Measurements from ENCODE around the gene CFAP53.

CFAP53 gene

GRCh38 chr18:50192995-50193795 lies 73.1 kb downstream of the CFAP53 start:
- no peak for DNase-seq

GRCh38 chr18:50190926-50191325 lies 75.4 kb downstream of the CFAP53 start:
- no peak for DNase-seq

- no peak for DNase-seq
Observed at GRCh38 chr18:50190236-50190635, 76.1 kb downstream of the CFAP53 start.

GRCh38 chr18:50189160-50189559 lies 77.1 kb downstream of the CFAP53 start:
- DNase-seq, result no peak

GRCh38 chr18:50188652-50189051 lies 77.6 kb downstream of the CFAP53 start:
- DNase-seq, result no peak

- no peak for DNase-seq
Observed at GRCh38 chr18:50187659-50188058, 78.6 kb downstream of the CFAP53 start.

- no peak for DNase-seq
Observed at GRCh38 chr18:50186385-50186784, 79.9 kb downstream of the CFAP53 start.

- DNase-seq, result no peak
Observed at GRCh38 chr18:50183556-50183955, 82.7 kb downstream of the CFAP53 start.

- no peak for DNase-seq
Observed at GRCh38 chr18:50182511-50182910, 83.8 kb downstream of the CFAP53 start.

- no peak for DNase-seq
Observed at GRCh38 chr18:50181590-50181989, 84.7 kb downstream of the CFAP53 start.

GRCh38 chr18:50179465-50179864 lies 86.8 kb downstream of the CFAP53 start:
- no peak for DNase-seq

- DNase-seq, result no peak
Observed at GRCh38 chr18:50177294-50177992, 88.9 kb downstream of the CFAP53 start.

Measured in CD4-positive, alpha-beta T cell treated with Interferon alpha-2 for 1 hour (primary cell).